ENCODE results near the gene ZMIZ1.
A peak's percentile ranks its signal among the peaks of the same experiment; 100 is the strongest.

Gene ZMIZ1

GRCh38 chr10:79142522-79143309 is 74.0 kb downstream of the ZMIZ1 start:
- peaks cover 45% of the 10 kb centered on the region for H3K27me3 Mint-ChIP-seq
- H3K4me1 Mint-ChIP-seq = peaks cover 16% of the 10 kb centered on the region
- no peaks in the 10 kb centered on the region for H3K9me3 Mint-ChIP-seq
- no peak overlapping the region for H3K27ac Mint-ChIP-seq
- ATAC-seq = no peak
- no peak overlapping the region for H3K4me3 Mint-ChIP-seq
- H3K36me3 Mint-ChIP-seq = peaks cover 6% of the 10 kb centered on the region

GRCh38 chr10:79143879-79144278 is 75.1 kb downstream of the ZMIZ1 start:
- peaks cover 45% of the 10 kb centered on the region for H3K27me3 Mint-ChIP-seq
- peaks cover 6% of the 10 kb centered on the region for H3K36me3 Mint-ChIP-seq
- ATAC-seq = no peak
- no peaks in the 10 kb centered on the region for H3K9me3 Mint-ChIP-seq
- peaks cover 11% of the 10 kb centered on the region for H3K4me1 Mint-ChIP-seq
- no peak overlapping the region for H3K4me3 Mint-ChIP-seq
- H3K27ac Mint-ChIP-seq = no peak overlapping the region

DNA sequence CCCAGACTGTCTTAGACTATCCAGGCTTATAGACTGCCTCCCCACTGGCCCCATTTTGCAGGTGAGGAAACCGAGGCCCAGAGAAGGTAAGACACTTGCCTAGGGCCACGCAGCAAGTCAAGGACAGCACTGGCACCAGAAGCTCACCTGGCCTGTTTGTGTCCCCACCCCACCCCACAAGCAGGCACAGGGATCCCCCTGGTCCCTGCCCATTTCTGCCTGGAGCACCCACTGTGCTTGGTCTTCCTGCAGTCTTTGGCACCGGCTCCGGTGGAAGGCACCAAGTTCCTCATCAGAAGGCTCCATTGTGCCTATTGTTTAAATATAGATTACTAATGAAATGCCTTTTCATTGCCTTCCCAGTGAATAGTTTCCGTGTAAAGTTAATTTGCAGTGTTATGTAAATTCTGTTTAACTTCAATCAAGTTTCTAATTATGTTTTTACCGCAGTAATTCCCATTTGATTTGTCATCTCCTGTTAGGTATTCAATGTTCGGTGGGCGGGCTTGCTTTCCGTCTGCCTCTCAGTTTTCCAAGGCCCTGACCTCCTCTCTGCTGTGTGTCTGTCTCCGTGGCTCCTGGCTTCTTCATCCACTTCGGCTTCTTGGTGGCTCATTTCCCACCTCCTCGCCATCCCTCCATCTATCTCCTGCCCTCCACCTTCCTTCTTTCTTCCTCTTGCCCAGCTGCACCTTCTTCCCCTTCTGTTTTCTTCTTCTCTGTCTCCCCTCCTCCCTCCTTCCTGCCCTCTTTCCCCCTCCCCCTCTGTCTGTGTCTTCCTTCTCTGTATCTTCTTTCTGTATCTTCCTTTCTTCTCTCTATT is 75.8 kb downstream of the ZMIZ1 start:
- Mint-ChIP-seq H3K36me3 (peaks cover 6% of the 10 kb centered on the region), H3K27me3 (peaks cover 45% of the 10 kb centered on the region), H3K4me1 (peaks cover 18% of the 10 kb centered on the region), H3K9me3 (no peaks in the 10 kb centered on the region), H3K4me3 (no peak overlapping the region), H3K27ac (no peak overlapping the region)
- ATAC-seq = no peak

GRCh38 chr10:79145174-79145483 is 76.4 kb downstream of the ZMIZ1 start:
- no peak for ATAC-seq
- H3K4me3 Mint-ChIP-seq = no peak overlapping the region
- no peak overlapping the region for H3K27ac Mint-ChIP-seq
- peaks cover 23% of the 10 kb centered on the region for H3K4me1 Mint-ChIP-seq
- H3K9me3 Mint-ChIP-seq = no peaks in the 10 kb centered on the region
- peaks cover 43% of the 10 kb centered on the region for H3K27me3 Mint-ChIP-seq
- H3K36me3 Mint-ChIP-seq = peaks cover 6% of the 10 kb centered on the region

DNA sequence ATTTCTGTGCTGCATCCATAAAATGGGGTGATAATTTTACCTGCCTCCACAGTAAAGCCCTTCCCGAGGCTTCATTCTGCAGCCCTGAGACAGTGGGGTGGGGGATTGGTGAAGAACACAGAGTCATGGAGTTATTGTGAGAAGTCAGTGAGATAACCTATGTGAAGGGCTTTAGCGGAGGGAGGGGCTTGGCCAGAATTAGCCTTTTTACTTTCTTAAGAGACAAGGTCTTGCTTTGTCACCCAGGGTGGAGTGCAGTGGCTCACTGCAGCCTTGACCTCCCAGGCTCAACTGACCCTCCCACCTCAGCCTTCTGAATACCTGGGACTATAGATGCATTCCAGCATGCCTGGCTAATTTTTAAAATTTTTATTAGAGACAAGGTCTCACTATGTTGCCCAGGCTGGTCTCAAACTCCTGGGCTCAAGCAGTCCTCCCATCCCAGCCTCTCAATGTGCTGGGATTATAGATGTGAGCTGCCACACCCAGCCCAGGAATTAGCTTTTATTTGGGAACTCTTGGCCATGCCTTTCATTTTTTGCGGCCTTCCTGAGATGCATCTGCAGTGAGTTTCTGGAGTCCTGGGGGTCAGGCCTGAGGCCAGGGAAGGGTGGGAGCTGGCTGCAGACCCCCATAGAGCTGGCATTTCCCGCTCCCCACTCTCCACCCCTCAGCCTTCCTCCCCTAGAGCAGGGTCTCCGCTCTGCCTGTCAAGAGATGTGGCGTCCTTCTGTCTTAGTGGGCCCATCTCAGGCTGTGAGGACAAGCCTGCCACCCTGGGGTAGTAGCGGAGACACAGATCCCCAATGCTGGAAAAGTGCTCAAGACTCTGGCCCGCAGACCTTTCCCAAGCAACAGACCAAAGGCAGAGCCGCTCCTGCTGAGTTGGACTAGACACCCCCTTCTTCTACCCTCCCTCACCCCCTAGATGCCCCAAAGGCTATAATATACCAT is 77.0 kb downstream of the ZMIZ1 start:
- Mint-ChIP-seq H3K4me3 (no peak overlapping the region), H3K36me3 (no peaks in the 10 kb centered on the region), H3K4me1 (peaks cover 29% of the 10 kb centered on the region), H3K27me3 (peaks cover 36% of the 10 kb centered on the region), H3K9me3 (no peaks in the 10 kb centered on the region), H3K27ac (no peak overlapping the region)
- no peak for ATAC-seq

GRCh38 chr10:79146611-79147130 is 77.9 kb downstream of the ZMIZ1 start:
- H3K27me3 Mint-ChIP-seq = peaks cover 28% of the 10 kb centered on the region
- ATAC-seq = no peak
- H3K27ac Mint-ChIP-seq = no peak overlapping the region
- no peak overlapping the region for H3K4me3 Mint-ChIP-seq
- peaks cover 29% of the 10 kb centered on the region for H3K4me1 Mint-ChIP-seq
- no peaks in the 10 kb centered on the region for H3K36me3 Mint-ChIP-seq
- H3K9me3 Mint-ChIP-seq = no peaks in the 10 kb centered on the region

- H3K27ac Mint-ChIP-seq = no peak overlapping the region
- H3K9me3 Mint-ChIP-seq = no peaks in the 10 kb centered on the region
- ATAC-seq = no peak
- H3K27me3 Mint-ChIP-seq = peaks cover 22% of the 10 kb centered on the region
- peaks cover 29% of the 10 kb centered on the region for H3K4me1 Mint-ChIP-seq
- no peaks in the 10 kb centered on the region for H3K36me3 Mint-ChIP-seq
- no peak overlapping the region for H3K4me3 Mint-ChIP-seq
Observed at GRCh38 chr10:79147306-79147705, 78.5 kb downstream of the ZMIZ1 start.

DNA sequence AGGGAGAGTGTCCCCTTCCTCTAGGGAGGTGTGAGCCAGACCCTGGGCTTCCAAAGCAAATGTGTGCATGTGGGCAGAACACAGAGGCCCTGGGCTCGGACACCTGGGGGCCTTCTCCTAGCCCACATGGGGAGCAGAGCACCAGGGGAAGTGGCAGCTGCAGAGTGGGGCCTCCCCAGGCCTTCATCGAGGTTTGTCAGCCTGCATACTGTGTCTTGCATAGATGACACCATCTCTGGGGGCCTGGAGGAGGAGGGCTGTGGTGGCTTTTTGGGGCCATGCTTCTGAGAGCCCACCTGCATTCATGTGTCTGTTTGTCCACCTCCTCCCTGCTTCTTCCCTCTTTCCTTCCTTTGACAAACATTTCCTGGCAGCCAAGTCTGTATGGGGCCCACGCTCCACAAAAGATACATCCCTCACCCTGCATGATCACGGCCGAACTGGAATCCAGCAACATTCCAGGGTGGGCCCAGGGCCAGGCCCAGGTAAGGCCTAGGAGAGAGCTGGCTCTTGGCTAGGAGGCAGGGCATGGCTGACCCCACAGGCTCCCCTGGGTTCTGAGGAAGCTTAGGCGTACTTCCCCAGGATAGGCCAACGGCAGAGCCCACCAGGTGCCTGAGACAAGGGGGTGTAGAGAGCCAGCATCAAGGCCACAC is 79.2 kb downstream of the ZMIZ1 start:
- H3K36me3 Mint-ChIP-seq = no peaks in the 10 kb centered on the region
- H3K4me1 Mint-ChIP-seq = peaks cover 29% of the 10 kb centered on the region
- H3K27ac Mint-ChIP-seq = no peak overlapping the region
- ATAC-seq = no peak
- no peak overlapping the region for H3K4me3 Mint-ChIP-seq
- H3K27me3 Mint-ChIP-seq = peaks cover 21% of the 10 kb centered on the region
- H3K9me3 Mint-ChIP-seq = no peaks in the 10 kb centered on the region

DNA sequence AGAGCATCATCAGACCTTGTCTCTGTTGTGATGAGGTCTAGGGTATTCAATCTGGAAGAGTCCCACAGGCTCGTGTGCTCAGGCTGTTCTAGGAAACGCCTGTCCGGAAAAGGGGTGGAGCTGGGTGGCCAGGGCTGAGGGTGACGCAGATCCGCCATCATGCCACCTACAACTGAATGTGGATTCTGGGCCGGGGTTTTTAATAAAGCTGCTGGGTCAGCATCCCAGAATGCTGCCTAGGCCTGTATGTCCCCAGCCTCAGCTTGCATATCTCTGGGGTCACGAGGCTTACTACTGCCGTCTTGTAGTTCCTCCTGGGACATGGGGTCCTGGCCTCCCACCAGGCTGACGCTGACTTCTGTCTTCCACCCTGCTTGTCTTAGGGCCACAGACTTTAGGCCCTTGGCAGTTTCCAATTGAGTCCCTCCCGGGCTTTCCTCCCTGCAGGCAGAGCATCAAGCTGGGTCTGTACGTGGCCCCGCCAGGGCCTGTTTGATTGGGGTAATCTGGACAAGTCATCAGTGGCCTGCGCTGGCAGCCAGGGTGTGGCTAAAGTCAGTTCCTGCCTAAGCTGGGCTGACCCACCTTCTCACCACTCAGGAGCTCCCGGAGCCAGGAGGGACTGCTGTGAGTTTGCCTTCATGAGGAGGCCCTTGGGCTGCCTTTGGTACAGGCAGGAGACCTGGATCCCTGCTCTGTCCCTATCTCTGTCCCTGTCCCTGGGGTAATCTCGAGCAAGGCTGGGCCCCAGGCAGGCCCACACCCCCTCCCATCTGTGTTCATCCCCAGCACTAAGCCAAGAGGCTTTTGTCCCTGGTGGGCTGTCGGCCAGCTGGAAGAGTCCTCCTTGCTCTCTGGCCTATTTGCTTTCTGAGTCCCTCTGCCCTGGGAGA is 79.9 kb downstream of the ZMIZ1 start:
- Mint-ChIP-seq H3K27ac (no peak overlapping the region), H3K36me3 (no peaks in the 10 kb centered on the region), H3K27me3 (peaks cover 13% of the 10 kb centered on the region), H3K4me1 (peaks cover 29% of the 10 kb centered on the region), H3K4me3 (no peak overlapping the region), H3K9me3 (no peaks in the 10 kb centered on the region)
- ATAC-seq = no peak

DNA sequence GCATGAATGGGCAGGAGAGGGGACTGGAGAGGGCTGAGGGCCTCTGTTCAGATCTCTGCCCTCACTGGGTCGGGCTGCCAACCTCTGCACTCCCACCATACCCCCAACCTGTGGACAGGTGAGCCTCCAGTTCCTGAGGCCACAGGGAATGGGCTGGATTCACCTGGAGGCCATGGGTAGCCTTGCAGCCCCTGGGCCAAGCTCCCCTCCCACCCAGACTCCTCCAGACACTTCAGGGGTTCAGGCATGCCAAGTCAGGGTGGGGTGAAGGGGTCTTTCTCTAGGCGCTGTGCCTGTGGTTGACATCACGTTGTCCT is 80.5 kb downstream of the ZMIZ1 start:
- H3K27me3 Mint-ChIP-seq = peaks cover 12% of the 10 kb centered on the region
- no peak for ATAC-seq
- H3K4me3 Mint-ChIP-seq = no peak overlapping the region
- H3K27ac Mint-ChIP-seq = no peak overlapping the region
- no peaks in the 10 kb centered on the region for H3K36me3 Mint-ChIP-seq
- peaks cover 29% of the 10 kb centered on the region for H3K4me1 Mint-ChIP-seq
- H3K9me3 Mint-ChIP-seq = no peaks in the 10 kb centered on the region

DNA sequence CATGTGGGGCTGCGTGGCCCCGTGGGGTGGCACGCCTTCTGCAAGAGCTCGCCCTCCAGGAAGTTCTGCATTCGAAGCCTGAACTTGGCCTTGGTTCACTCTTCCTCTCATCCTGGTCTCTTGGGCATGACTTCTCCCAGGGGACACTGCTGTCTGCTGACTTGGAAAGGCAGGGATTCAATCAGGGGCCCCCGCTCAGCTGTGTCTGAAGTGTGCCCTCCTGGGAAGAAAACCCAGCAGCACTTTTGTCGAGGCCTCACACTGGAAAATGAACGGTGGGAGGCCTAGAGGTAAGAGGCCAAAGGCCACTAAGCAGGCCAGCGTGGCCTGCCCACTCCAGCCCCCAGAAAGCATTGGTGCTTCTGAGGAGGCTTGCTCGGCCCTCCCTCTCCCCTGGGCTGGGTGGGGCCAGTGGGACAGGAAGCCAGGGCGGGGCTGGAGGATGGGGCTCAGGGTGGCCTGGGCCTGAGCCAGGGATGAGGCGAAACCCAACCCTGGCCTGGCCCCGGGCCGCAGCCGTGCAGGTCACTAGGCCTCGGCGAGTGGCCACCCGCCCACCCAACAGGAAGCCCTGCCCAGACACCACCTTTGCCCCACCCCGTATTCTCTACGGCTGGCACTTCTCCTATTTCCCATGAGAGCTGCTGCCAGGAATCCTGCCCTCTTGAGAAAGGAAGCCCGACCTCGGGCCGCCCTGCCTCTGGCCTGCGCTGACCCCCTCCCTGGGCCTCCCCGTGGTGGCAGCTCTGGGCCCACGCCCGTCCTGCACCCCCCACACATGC is 81.1 kb downstream of the ZMIZ1 start:
- Mint-ChIP-seq H3K36me3 (no peaks in the 10 kb centered on the region), H3K4me1 (peaks cover 24% of the 10 kb centered on the region), H3K27ac (peak overlapping the region; percentile 44), H3K27me3 (peaks cover 7% of the 10 kb centered on the region), H3K4me3 (no peak overlapping the region), H3K9me3 (no peaks in the 10 kb centered on the region)
- peak; percentile 54 for ATAC-seq

DNA sequence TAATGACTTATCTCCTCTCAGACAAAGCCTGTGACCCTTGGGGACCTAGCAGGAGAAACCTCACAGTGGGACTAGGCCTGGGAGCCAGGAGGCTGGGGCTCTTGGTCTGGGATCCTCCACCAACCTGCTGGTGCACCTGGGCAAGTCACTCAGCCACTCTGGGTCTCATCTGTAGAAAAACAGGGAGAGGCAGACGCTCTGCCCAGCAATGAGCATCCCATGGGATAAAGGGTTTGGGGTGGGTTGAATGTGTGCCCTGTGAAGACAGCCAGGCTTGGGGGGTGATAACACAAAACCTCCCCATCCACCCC is 81.6 kb downstream of the ZMIZ1 start:
- no peaks in the 10 kb centered on the region for H3K36me3 Mint-ChIP-seq
- peak overlapping the region; percentile 44 for H3K27ac Mint-ChIP-seq
- H3K27me3 Mint-ChIP-seq = peaks cover 2% of the 10 kb centered on the region
- ATAC-seq = no peak
- H3K9me3 Mint-ChIP-seq = no peaks in the 10 kb centered on the region
- H3K4me1 Mint-ChIP-seq = peaks cover 19% of the 10 kb centered on the region
- H3K4me3 Mint-ChIP-seq = no peak overlapping the region

GRCh38 chr10:79152423-79152817 is 83.7 kb downstream of the ZMIZ1 start:
- Mint-ChIP-seq H3K27ac (no peak overlapping the region), H3K27me3 (no peaks in the 10 kb centered on the region), H3K9me3 (no peaks in the 10 kb centered on the region), H3K36me3 (no peaks in the 10 kb centered on the region), H3K4me1 (peaks cover 19% of the 10 kb centered on the region), H3K4me3 (no peak overlapping the region)
- ATAC-seq = no peak

All from stimulated activated memory B cell treated with anti-CD40 and anti-IgM and Interleukin-4, amounts not matched to agents 10 μg/mL and 1 μg/mL and 100 μg/mL, for 72 hours (primary cell).